ENCODE results near the gene SCIMP.
"Not testable (repeated sequence)": the region's sequence is repeated elsewhere in the genome, so short reads cannot be mapped to it uniquely, and the experiment has no call there.

Gene SCIMP

GRCh38 chr17:5184288-5184687 is 50.4 kb downstream of the SCIMP start:
- no peak for DNase-seq (ENCODE audit: low spot score)

GRCh38 chr17:5183410-5183793 is 51.3 kb downstream of the SCIMP start:
- no peak for DNase-seq (ENCODE audit: low spot score)

GRCh38 chr17:5182597-5183409 is 51.9 kb downstream of the SCIMP start:
- no peak for DNase-seq (ENCODE audit: low spot score)

- no peak for DNase-seq (ENCODE audit: low spot score)
These were observed 53.0 kb downstream of the SCIMP start for GRCh38 chr17:5181509-5182305.

GRCh38 chr17:5179003-5179402 is 55.7 kb downstream of the SCIMP start:
- no peak for DNase-seq (ENCODE audit: low spot score)

- not testable (repeated sequence) for DNase-seq (ENCODE audit: low spot score)
These were observed 59.6 kb downstream of the SCIMP start for GRCh38 chr17:5175027-5175426.

GRCh38 chr17:5165791-5166564 is 68.7 kb downstream of the SCIMP start:
- DNase-seq (ENCODE audit: low spot score), result not testable (repeated sequence)

- DNase-seq (ENCODE audit: low spot score), result no peak
These were observed 70.2 kb downstream of the SCIMP start for GRCh38 chr17:5164436-5164835.

- DNase-seq (ENCODE audit: low spot score), result not testable (repeated sequence)
These were observed 72.9 kb downstream of the SCIMP start for GRCh38 chr17:5161793-5162192.

GRCh38 chr17:5160702-5161101 is 74.0 kb downstream of the SCIMP start:
- not testable (repeated sequence) for DNase-seq (ENCODE audit: low spot score)
